Measurements from ENCODE around the gene CHN2. TPM values are rescaled to one million over a fixed set of nuclear protein-coding genes. Genes with fewer than 3 reads are reported as not detected.

CHN2 gene
- total RNA-seq, 1 experiment from 2014 or later = 5.1 TPM

GRCh38 chr7:29146888-29147609 lies 47.5 kb upstream of the CHN2 start:
- no peaks in the 10 kb centered on the region for H3K36me3 Mint-ChIP-seq (ENCODE audit: insufficient read depth, unreplicated experiment)
- BruUV-seq (replicated peaks) = TSS peak; percentile 67
- ChIA-PET CTCF (interaction anchor here (0.6 to 2.7 kb wide), 7 partner anchors 9 to 406 kb away, joined by 3 to 8 read pairs (median 4); no protein-coding TSS in a partner anchor), POLR2A (interaction anchor here (0.6 to 2.2 kb wide), 9 partner anchors 8 to 1183 kb away, joined by 3 to 7 read pairs (median 3); no protein-coding TSS in a partner anchor)
- H3K4me3 Mint-ChIP-seq (ENCODE audit: unreplicated experiment) = peak overlapping the region; percentile 92
- no peak overlapping the region for H3K27ac Mint-ChIP-seq (ENCODE audit: low read depth, unreplicated experiment)
- DNase-seq (ENCODE audit: unreplicated experiment) = peak; percentile 46
- intact Hi-C loops (cut with micrococcal nuclease) = no loop called here
- peaks cover 14% of the 10 kb centered on the region for H3K4me1 Mint-ChIP-seq (ENCODE audit: insufficient read depth, unreplicated experiment)
- no peak for TF ChIP-seq CTCF (IDR thresholded peaks at IDR 0.05; ENCODE audit: unreplicated experiment)
- no peaks in the 10 kb centered on the region for H3K27me3 Mint-ChIP-seq (ENCODE audit: insufficient read depth, unreplicated experiment)
- no peaks in the 10 kb centered on the region for H3K9me3 Mint-ChIP-seq (ENCODE audit: unreplicated experiment)

- no TSS peak for BruUV-seq (replicated peaks)
- Mint-ChIP-seq H3K4me3 (ENCODE audit: unreplicated experiment) (no peak overlapping the region), H3K4me1 (ENCODE audit: insufficient read depth, unreplicated experiment) (peaks cover 14% of the 10 kb centered on the region), H3K36me3 (ENCODE audit: insufficient read depth, unreplicated experiment) (no peaks in the 10 kb centered on the region), H3K9me3 (ENCODE audit: unreplicated experiment) (no peaks in the 10 kb centered on the region), H3K27ac (ENCODE audit: low read depth, unreplicated experiment) (no peak overlapping the region), H3K27me3 (ENCODE audit: insufficient read depth, unreplicated experiment) (no peaks in the 10 kb centered on the region)
- DNase-seq (ENCODE audit: unreplicated experiment) = no peak
- no peak for TF ChIP-seq CTCF (IDR thresholded peaks at IDR 0.05; ENCODE audit: unreplicated experiment)
- CTCF ChIA-PET = interaction anchor here (0.7 to 1.2 kb wide), 4 partner anchors 42 to 405 kb away, joined by 3 to 6 read pairs (median 4); no protein-coding TSS in a partner anchor
- intact Hi-C loops (cut with micrococcal nuclease) = no loop called here
- POLR2A ChIA-PET = interaction anchor here (1.0 to 1.5 kb wide), 3 partner anchors 9 to 10 kb away, joined by 3 to 4 read pairs (median 3); no protein-coding TSS in a partner anchor
These were observed 46.8 kb upstream of the CHN2 start for GRCh38 chr7:29147821-29148220.

GRCh38 chr7:29149036-29149435 lies 45.5 kb upstream of the CHN2 start:
- Mint-ChIP-seq H3K27me3 (ENCODE audit: insufficient read depth, unreplicated experiment) (no peaks in the 10 kb centered on the region), H3K4me1 (ENCODE audit: insufficient read depth, unreplicated experiment) (peaks cover 14% of the 10 kb centered on the region), H3K36me3 (ENCODE audit: insufficient read depth, unreplicated experiment) (peaks cover 5% of the 10 kb centered on the region), H3K27ac (ENCODE audit: low read depth, unreplicated experiment) (no peak overlapping the region), H3K4me3 (ENCODE audit: unreplicated experiment) (no peak overlapping the region), H3K9me3 (ENCODE audit: unreplicated experiment) (no peaks in the 10 kb centered on the region)
- BruUV-seq (replicated peaks) = no TSS peak
- ChIA-PET POLR2A (interaction anchor here (0.7 to 1.0 kb wide), 3 partner anchors 8 to 42 kb away, joined by 3 read pairs; no protein-coding TSS in a partner anchor), CTCF (interaction anchor here (0.6 to 1.3 kb wide), 3 partner anchors 43 to 223 kb away, joined by 3 to 5 read pairs (median 3); no protein-coding TSS in a partner anchor)
- no peak for DNase-seq (ENCODE audit: unreplicated experiment)
- no peak for TF ChIP-seq CTCF (IDR thresholded peaks at IDR 0.05; ENCODE audit: unreplicated experiment)
- intact Hi-C loops (cut with micrococcal nuclease) = no loop called here

GRCh38 chr7:29150856-29151255 lies 43.7 kb upstream of the CHN2 start:
- BruUV-seq (replicated peaks) = no TSS peak
- DNase-seq (ENCODE audit: unreplicated experiment) = no peak
- Mint-ChIP-seq H3K9me3 (ENCODE audit: unreplicated experiment) (no peaks in the 10 kb centered on the region), H3K27ac (ENCODE audit: low read depth, unreplicated experiment) (no peak overlapping the region), H3K36me3 (ENCODE audit: insufficient read depth, unreplicated experiment) (peaks cover 5% of the 10 kb centered on the region), H3K4me1 (ENCODE audit: insufficient read depth, unreplicated experiment) (peaks cover 5% of the 10 kb centered on the region), H3K27me3 (ENCODE audit: insufficient read depth, unreplicated experiment) (no peaks in the 10 kb centered on the region), H3K4me3 (ENCODE audit: unreplicated experiment) (no peak overlapping the region)
- ChIA-PET CTCF (interaction anchor here (1.1 to 1.2 kb wide), 2 partner anchors 20 to 38 kb away, joined by 4 read pairs; no protein-coding TSS in a partner anchor), POLR2A (interaction anchor here (1.0 to 1.1 kb wide), 2 partner anchors 14 to 22 kb away, joined by 3 to 4 read pairs; no protein-coding TSS in a partner anchor)
- intact Hi-C loops (cut with micrococcal nuclease) = no loop called here
- no peak for TF ChIP-seq CTCF (IDR thresholded peaks at IDR 0.05; ENCODE audit: unreplicated experiment)
